A673 (cell line): ENCODE measurements around the gene PDE4B.

ENCODE experiments used
- CTCF ChIP-seq: fragments of 300-800, 200-600 bp; sonication (generic); conservative IDR thresholded peaks from 2 replicates; pipeline ENCODE4 v1.5.1; 2017; ENCODE audit warnings: low read depth, mild to moderate bottlenecking, antibody characterized with exemption, low read length, moderate library complexity, mixed read lengths
- EZH2 ChIP-seq: fragments of 200-600 bp; sonication (generic); IDR thresholded peaks from 2 replicates; pipeline ENCODE4 v1.6.1; 2017; ENCODE audit warnings: borderline replicate concordance, low read depth, mild to moderate bottlenecking, mixed read lengths, antibody characterized with exemption, low read length; ENCODE audit not compliant: poor library complexity, severe bottlenecking

GRCh38 chr1:66343569-66344325 is 551.1 kb downstream of the PDE4B start:
- no peak for TF ChIP-seq EZH2
- peak; percentile 21; the same call in 1 of the 2 replicates for TF ChIP-seq CTCF
